BLaER1 (cell line): ENCODE results near the gene CDKAL1.

Source experiments
- H3K27ac ChIP-seq: shearing (Covaris generic); formaldehyde crosslinking; 2 replicates; pipeline ENCODE4 v1.8.1; 2022
- H3K27me3 ChIP-seq: shearing (Covaris generic); formaldehyde crosslinking; 2 replicates; pipeline ENCODE4 v1.8.1; 2022
- H3K36me3 ChIP-seq: shearing (Covaris generic); formaldehyde crosslinking; 2 replicates; pipeline ENCODE4 v1.8.1; 2022
- H3K4me1 ChIP-seq: shearing (Covaris generic); formaldehyde crosslinking; 2 replicates; pipeline ENCODE4 v1.8.1; 2022
- H3K4me2 ChIP-seq: shearing (Covaris generic); formaldehyde crosslinking; 2 replicates; pipeline ENCODE4 v1.8.1; 2022
- H3K4me3 ChIP-seq: shearing (Covaris generic); formaldehyde crosslinking; 2 replicates; pipeline ENCODE4 v1.8.1; 2022
- H3K9ac ChIP-seq: shearing (Covaris generic); formaldehyde crosslinking; 2 replicates; pipeline ENCODE4 v1.8.1; 2022
- H3K9me3 ChIP-seq: shearing (Covaris generic); formaldehyde crosslinking; 2 replicates; pipeline ENCODE4 v1.8.1; 2022
- H4K20me1 ChIP-seq: shearing (Covaris generic); formaldehyde crosslinking; 2 replicates; pipeline ENCODE4 v1.8.1; 2022
- Cebpa-rat ChIP-seq: shearing (Covaris generic); IDR thresholded peaks from 2 replicates; pipeline ENCODE4 v1.8.1; 2022

The CDKAL1 gene

DNA sequence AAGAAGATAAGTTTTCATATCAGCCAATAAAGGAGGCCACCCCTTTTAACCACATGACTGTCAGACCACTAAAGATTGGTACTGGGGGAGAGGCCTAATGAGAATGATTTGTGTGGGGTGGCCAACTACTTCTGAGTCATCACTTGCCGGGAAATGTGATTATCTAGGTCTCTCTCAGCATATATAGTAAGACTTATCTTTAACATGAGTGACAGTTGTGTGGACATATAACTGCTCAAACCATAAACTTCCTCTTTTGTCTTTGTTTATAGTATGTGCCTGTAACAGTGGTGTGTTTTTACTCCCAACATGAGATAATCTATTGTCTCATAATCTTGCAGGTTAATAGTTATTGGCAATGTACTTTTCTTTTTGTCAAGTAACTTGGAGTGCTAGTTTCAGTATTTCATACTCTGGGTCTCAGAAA, 312.4 kb downstream of the CDKAL1 start:
- Histone ChIP-seq H3K9ac (no peak overlapping the region), H3K27me3 (no peaks in the 10 kb centered on the region), H4K20me1 (no peaks in the 10 kb centered on the region), H3K36me3 (no peaks in the 10 kb centered on the region), H3K27ac (peak overlapping the region; percentile 44; the same call in 1 of the 2 replicates), H3K4me2 (peak overlapping the region; percentile 31), H3K4me1 (peaks cover 8% of the 10 kb centered on the region), H3K4me3 (no peak overlapping the region), H3K9me3 (no peaks in the 10 kb centered on the region)
- no peak for TF ChIP-seq Cebpa-rat

GRCh38 chr6:20847904-20848303, 313.6 kb downstream of the CDKAL1 start:
- TF ChIP-seq Cebpa-rat, result no peak
- H3K36me3 ChIP-seq, result no peaks in the 10 kb centered on the region
- no peaks in the 10 kb centered on the region for H3K9me3 ChIP-seq
- H3K4me2 ChIP-seq, result no peak overlapping the region
- H3K4me1 ChIP-seq, result peaks cover 8% of the 10 kb centered on the region
- H4K20me1 ChIP-seq, result no peaks in the 10 kb centered on the region
- H3K9ac ChIP-seq, result no peak overlapping the region
- no peak overlapping the region for H3K27ac ChIP-seq
- no peaks in the 10 kb centered on the region for H3K27me3 ChIP-seq
- no peak overlapping the region for H3K4me3 ChIP-seq

- H3K36me3 ChIP-seq, result no peaks in the 10 kb centered on the region
- H3K4me3 ChIP-seq, result no peak overlapping the region
- no peaks in the 10 kb centered on the region for H3K9me3 ChIP-seq
- no peak overlapping the region for H3K4me2 ChIP-seq
- TF ChIP-seq Cebpa-rat, result no peak
- H3K4me1 ChIP-seq, result peaks cover 8% of the 10 kb centered on the region
- H3K27ac ChIP-seq, result no peak overlapping the region
- no peaks in the 10 kb centered on the region for H4K20me1 ChIP-seq
- H3K9ac ChIP-seq, result no peak overlapping the region
- no peaks in the 10 kb centered on the region for H3K27me3 ChIP-seq
Observed at GRCh38 chr6:20850686-20851416, 316.6 kb downstream of the CDKAL1 start.

DNA sequence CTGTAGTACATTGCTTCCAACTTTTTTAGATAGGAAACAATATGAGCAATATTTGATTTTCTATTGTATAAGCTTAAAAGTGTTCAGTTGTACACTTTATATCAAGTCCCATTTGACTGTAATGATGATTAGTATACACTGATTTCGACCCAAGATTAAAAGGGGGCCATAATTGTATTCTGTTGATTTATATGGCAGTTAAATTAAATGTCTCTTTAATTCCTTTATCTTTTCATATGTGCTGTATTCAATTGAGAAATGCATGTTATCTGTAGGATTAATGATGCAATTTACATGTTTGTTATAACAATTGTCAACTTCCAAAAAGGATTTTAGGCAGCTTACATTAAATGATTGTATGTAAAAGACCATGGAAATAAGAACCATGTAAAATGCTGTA, 317.5 kb downstream of the CDKAL1 start:
- no peak overlapping the region for H3K4me3 ChIP-seq
- H3K27me3 ChIP-seq, result no peaks in the 10 kb centered on the region
- no peaks in the 10 kb centered on the region for H3K9me3 ChIP-seq
- H3K9ac ChIP-seq, result no peak overlapping the region
- H3K36me3 ChIP-seq, result no peaks in the 10 kb centered on the region
- peaks cover 2% of the 10 kb centered on the region for H3K4me1 ChIP-seq
- TF ChIP-seq Cebpa-rat, result no peak
- no peak overlapping the region for H3K4me2 ChIP-seq
- H4K20me1 ChIP-seq, result no peaks in the 10 kb centered on the region
- H3K27ac ChIP-seq, result no peak overlapping the region

DNA sequence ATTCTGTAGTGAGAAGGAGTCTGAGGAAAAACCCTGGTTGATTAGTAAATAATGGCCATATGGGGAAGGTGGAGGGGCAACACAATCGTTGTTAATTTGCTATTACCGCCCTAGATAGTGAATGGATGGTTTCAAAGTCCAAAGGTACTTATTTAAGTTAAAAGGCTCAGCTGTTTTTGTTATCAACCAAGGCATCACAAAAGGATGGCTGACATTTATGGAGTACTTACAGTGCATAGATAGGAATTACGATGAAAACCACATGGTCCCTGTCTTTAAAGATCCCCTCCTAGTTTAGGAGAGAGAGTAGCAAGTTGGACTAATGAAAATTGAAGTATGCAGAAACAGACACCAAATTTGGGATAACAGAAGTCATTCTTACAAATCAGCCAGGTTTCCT, 319.6 kb downstream of the CDKAL1 start:
- TF ChIP-seq Cebpa-rat, result no peak
- Histone ChIP-seq H3K4me3 (no peak overlapping the region), H3K9ac (no peak overlapping the region)

DNA sequence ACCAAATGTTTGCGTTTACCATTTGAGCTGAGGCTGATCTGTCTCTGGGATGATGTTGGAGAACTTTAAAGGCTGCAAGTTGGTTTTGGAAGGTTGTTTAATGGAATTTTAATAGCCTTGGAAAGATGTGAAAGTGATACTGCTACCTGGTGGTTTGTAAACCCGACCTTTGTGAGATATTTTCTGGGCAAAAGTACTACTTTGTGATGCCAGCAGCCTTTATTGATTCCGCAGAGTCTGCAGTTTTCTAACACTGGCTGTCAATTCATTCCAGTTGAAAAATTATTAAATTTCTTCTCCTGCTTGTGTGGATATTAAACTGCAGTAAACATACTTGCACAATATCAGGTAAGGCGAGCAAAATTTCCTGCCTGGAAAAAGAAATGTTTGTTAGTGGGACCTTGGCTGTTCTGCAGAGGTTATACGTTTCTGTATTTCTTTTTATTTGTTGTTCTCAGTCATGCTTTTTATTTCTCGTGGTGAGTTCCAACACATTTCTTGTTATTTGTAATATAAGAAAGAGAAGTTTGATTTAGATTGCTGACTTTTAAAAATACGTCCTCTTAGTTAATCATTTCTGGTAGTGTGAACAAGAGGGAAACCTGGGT, 322.5 kb downstream of the CDKAL1 start:
- no peak for TF ChIP-seq Cebpa-rat
- Histone ChIP-seq H3K9ac (no peak overlapping the region), H3K4me2 (no peak overlapping the region), H4K20me1 (no peaks in the 10 kb centered on the region), H3K27me3 (no peaks in the 10 kb centered on the region), H3K36me3 (no peaks in the 10 kb centered on the region), H3K9me3 (no peaks in the 10 kb centered on the region), H3K4me1 (no peaks in the 10 kb centered on the region), H3K4me3 (no peak overlapping the region), H3K27ac (no peak overlapping the region)

More for the DNA sequence above, 319.6 kb downstream of the CDKAL1 start:
- no peaks in the 10 kb centered on the region for H3K36me3 ChIP-seq
- no peak overlapping the region for H3K4me2 ChIP-seq
- no peaks in the 10 kb centered on the region for H4K20me1 ChIP-seq
- H3K27me3 ChIP-seq, result no peaks in the 10 kb centered on the region
- H3K27ac ChIP-seq, result no peak overlapping the region
- no peaks in the 10 kb centered on the region for H3K9me3 ChIP-seq
- no peaks in the 10 kb centered on the region for H3K4me1 ChIP-seq

DNA sequence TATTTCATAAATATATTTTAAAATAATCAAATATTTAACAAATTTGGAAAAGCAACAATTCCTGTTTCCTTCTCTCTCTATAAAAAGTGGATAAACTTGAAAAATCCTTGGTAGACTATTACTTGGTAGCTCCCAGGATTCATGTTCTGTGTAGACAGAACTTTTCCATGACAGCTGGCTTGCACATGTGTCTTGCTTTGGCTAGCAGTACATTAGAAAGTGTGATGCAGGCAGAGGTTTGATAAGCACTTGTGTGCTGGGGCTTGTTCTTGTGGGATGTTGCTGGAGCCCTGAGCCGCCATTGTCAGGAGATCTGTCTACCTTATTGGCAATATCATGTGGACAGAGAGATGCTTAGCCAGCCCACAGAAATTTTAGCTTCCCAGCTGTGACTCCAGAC, 327.2 kb downstream of the CDKAL1 start:
- Histone ChIP-seq H3K27ac (no peak overlapping the region), H3K36me3 (no peaks in the 10 kb centered on the region), H3K9me3 (no peaks in the 10 kb centered on the region), H4K20me1 (no peaks in the 10 kb centered on the region), H3K9ac (no peak overlapping the region), H3K4me2 (no peak overlapping the region), H3K4me3 (no peak overlapping the region), H3K4me1 (no peaks in the 10 kb centered on the region), H3K27me3 (no peaks in the 10 kb centered on the region)
- TF ChIP-seq Cebpa-rat, result no peak

GRCh38 chr6:20866036-20866435, 331.8 kb downstream of the CDKAL1 start:
- Histone ChIP-seq H3K4me3 (no peak overlapping the region), H4K20me1 (no peaks in the 10 kb centered on the region), H3K4me1 (no peaks in the 10 kb centered on the region), H3K4me2 (no peak overlapping the region), H3K27me3 (no peaks in the 10 kb centered on the region), H3K27ac (no peak overlapping the region), H3K36me3 (no peaks in the 10 kb centered on the region), H3K9ac (no peak overlapping the region), H3K9me3 (no peaks in the 10 kb centered on the region)
- no peak for TF ChIP-seq Cebpa-rat

DNA sequence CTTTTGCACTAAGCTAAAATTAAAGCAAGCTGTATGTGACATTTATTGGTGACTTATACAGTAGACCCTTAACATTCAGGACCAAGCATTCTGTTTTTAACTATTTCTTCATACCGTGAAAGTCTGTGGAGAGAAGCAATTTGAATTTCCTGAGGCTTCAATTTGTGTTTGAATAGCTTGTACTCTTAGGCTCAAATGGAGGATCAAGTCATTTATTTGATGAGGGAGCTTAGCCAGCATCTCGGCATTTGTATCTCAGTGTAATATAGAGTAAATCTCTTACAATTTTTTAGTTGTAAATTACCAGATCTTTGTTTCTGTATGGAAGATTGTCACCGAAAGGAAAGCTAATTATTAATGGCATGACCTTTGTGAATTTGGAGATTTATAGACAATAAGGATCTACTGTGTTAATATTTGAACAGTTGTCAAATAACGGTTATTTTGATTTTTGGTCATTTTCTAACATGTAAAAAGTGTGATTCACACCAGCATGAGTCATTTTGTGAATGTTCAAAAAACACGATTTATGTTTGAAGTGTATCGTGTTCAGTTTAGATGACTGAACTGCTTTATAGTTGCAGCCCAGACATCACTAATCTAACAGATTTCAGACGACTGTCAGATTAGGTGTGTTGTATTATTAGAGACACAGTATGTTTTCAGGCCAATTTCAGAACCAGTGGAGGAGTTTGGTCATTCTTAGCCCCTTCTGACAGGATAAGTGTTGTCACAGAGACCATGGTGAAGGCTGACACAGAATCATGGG, 332.9 kb downstream of the CDKAL1 start:
- no peak overlapping the region for H3K27ac ChIP-seq

More for the DNA sequence above, 332.9 kb downstream of the CDKAL1 start:
- no peaks in the 10 kb centered on the region for H4K20me1 ChIP-seq
- H3K9ac ChIP-seq, result no peak overlapping the region
- no peaks in the 10 kb centered on the region for H3K27me3 ChIP-seq
- H3K4me2 ChIP-seq, result no peak overlapping the region
- no peaks in the 10 kb centered on the region for H3K36me3 ChIP-seq
- H3K4me1 ChIP-seq, result no peaks in the 10 kb centered on the region
- no peak overlapping the region for H3K4me3 ChIP-seq
- TF ChIP-seq Cebpa-rat, result no peak
- no peaks in the 10 kb centered on the region for H3K9me3 ChIP-seq
